Transverse colon (tissue), 4 donors: Measurements from ENCODE around the gene KRT34.

Source experiments
- CTCF ChIP-seq, 5 experiments: fragments of 200-600 bp in 3 of 5; fragments of 450-650 bp in 2 of 5; sonication (generic) in 3 of 5; IDR thresholded peaks; 1 replicate in 2 of 5; 2 replicates in 3 of 5; pipeline ENCODE4 v1.5.1; 2016 to 2017; ENCODE audit warnings: antibody characterized with exemption in 5 of 5, inconsistent platforms in 3 of 5, mild to moderate bottlenecking in 2 of 5, moderate library complexity in 1 of 5
- EP300 ChIP-seq: sonication (generic); formaldehyde crosslinking; IDR thresholded peaks from one replicate; pipeline ENCODE4 v1.6.1; 2017; ENCODE audit warnings: antibody characterized with exemption, low read depth
- POLR2A ChIP-seq: fragments of 450-650 bp; IDR thresholded peaks from one replicate; pipeline ENCODE4 v1.6.1; 2016; ENCODE audit warnings: antibody characterized with exemption, mild to moderate bottlenecking, moderate library complexity
- POLR2AphosphoS5 ChIP-seq, 3 donors: sonication (generic); formaldehyde crosslinking; IDR thresholded peaks; one replicate each; pipeline ENCODE4 v1.6.1; 2016; ENCODE audit warnings: antibody characterized with exemption in 3 of 3

- TF ChIP-seq EP300, result no peak
- TF ChIP-seq CTCF (IDR thresholded peaks at IDR 0.05), result no peak
- TF ChIP-seq POLR2AphosphoS5 (IDR thresholded peaks at IDR 0.05), result no peak
- no peak for TF ChIP-seq POLR2A
Measured at GRCh38 chr17:41421116-41421515, 39.0 kb upstream of the KRT34 start.
